Measurements from ENCODE around the gene PASK.
"Not testable (repeated sequence)": the region's sequence is repeated elsewhere in the genome, so short reads cannot be mapped to it uniquely, and the experiment has no call there.

PASK gene

DNA sequence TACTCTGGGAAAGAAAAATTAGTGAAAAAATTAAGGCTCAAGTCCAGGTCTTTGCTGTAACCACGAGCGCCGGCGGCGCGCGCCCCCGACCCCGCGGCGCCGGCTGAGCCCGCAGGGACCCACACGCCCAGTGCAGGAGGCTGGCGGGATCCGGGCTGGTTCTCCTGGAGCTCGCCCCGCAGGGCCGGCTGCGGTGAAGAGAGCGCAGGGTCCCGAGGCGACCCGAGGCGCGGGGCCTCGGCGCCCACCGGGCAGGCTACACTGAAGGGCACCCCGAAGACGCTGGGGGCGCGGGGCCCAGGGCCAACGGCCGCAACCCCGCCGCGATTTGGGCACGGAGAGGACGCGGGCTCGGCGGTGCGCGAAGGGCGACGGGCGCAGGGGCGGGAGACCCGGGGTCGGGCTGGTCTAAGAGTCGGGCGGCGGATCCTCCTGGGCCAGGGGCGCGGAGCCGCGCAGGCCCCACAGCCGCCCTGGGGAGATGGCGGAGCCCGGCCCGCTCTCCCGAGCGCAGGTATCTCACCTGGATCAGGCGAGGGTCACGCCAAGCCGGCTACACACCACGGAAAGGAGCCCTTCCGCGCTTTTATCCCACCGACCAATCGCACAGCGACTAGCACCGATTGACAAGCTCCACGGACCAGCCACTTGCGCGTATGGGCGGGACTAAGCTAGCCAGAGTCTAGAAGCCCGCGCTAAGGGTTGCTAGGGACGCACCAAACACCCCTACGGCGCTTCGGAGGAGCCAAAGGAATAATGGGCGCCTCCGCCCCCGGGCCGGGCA, at the start of gene PASK:
Gene PASK (minus strand): TSS at position 582 of the 784 bp plus-strand sequence. CDS start 6,440 bp downstream, outside the sequence.
- DNase-seq, result peak; percentile 87

GRCh38 chr2:241198381-241199279, 49.4 kb upstream of the PASK start:
- DNase-seq, result no peak

- no peak for DNase-seq
Observed at GRCh38 chr2:241197947-241198346, 48.7 kb upstream of the PASK start.

- DNase-seq, result not testable (repeated sequence)
Observed at GRCh38 chr2:241197246-241197645, 48.0 kb upstream of the PASK start.

DNA sequence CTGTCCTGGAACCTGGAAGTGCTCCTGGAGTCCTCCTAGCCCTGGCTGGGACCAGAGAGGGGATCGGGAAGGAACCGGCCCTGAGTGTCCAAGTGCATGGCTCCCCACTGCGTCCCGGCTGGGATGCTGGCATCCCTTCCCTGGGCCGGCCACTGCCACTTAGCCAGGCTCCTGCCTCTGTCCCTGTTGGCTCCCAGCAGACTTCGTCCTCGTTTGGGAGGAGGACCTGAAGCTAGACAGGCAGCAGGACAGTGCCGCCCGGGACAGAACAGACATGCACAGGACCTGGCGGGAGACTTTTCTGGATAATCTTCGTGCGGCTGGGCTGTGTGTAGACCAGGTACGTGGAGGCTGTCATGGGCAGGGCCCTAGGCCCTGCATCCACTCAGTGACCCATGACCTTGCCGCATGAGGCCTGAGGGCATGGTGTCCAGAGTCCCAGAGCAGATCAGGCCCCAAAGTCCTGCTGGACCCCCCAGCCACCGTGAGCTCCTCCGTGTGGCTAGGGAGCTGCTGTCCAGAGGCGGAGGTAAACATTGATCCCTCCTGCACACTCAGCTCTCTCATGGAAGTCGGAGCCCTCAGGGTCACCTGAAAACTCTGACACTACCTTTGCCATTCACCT, 46.3 kb upstream of the PASK start:
- no peak for DNase-seq

GRCh38 chr2:241194811-241195210, 45.5 kb upstream of the PASK start:
- DNase-seq, result no peak

DNA sequence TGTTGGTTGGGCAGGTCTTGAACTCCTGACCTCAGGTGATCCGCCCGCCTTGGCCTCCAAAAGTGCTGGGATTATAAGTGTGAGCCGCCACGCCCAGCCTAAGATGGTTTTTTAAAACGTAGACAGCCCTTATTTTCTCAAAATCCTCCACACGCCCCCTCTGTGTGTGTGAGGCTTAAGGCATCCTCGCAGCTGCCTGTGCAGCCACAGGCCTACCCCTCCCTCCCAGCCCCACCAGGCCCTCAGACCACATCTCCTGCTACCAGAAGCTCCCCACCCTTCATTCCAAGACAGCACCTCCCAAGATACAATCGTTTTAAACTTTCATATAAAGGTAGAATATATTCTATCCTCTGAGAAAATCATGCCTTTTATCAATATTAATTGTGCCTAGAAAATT, 44.0 kb upstream of the PASK start:
- DNase-seq, result no peak

- no peak for DNase-seq
Observed at GRCh38 chr2:241191081-241191480, 41.8 kb upstream of the PASK start.

GRCh38 chr2:241190291-241190981, 41.2 kb upstream of the PASK start:
- no peak for DNase-seq

DNA sequence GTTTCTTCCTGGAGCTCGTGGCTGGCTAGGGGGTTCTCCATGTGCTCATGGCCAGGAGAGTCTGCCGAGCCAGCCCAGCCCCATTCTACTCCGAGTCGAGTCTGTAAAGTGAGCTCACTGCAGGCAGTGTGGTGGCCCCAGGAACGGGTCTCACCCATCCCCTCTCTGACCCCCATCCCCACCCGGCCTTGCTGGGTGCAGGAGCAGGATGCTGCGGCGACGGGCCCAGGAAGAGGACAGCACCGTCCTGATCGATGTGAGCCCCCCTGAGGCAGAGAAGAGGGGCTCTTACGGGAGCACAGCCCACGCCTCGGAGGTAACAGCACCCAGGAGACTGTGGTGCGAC, 40.6 kb upstream of the PASK start:
- DNase-seq, result no peak

- DNase-seq, result no peak
Observed at GRCh38 chr2:241189093-241189855, 40.0 kb upstream of the PASK start.

- no peak for DNase-seq
Observed at GRCh38 chr2:241188361-241189092, 39.3 kb upstream of the PASK start, which contains the start of gene ANO7. Gene ANO7, plus strand, starts transcription at chr2:241188677. Its CDS starts 1,387 bp downstream, at chr2:241190064.

DNA sequence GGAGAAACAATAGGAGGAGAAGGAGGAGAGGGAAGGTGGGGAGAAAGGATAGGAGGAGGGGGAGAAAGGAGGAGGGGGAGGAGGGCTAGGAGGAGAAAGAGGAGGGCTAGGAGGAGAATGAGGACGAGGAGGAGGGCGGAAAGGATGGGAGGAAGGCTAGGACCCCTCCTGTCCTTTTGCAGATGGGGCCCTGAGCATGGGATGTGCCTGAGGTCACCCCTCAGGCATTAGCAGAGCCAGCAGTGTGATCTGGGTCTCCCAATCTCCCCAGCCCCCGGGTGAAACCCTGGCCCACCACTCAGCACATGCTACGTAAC, 38.6 kb upstream of the PASK start:
- DNase-seq, result no peak

DNA sequence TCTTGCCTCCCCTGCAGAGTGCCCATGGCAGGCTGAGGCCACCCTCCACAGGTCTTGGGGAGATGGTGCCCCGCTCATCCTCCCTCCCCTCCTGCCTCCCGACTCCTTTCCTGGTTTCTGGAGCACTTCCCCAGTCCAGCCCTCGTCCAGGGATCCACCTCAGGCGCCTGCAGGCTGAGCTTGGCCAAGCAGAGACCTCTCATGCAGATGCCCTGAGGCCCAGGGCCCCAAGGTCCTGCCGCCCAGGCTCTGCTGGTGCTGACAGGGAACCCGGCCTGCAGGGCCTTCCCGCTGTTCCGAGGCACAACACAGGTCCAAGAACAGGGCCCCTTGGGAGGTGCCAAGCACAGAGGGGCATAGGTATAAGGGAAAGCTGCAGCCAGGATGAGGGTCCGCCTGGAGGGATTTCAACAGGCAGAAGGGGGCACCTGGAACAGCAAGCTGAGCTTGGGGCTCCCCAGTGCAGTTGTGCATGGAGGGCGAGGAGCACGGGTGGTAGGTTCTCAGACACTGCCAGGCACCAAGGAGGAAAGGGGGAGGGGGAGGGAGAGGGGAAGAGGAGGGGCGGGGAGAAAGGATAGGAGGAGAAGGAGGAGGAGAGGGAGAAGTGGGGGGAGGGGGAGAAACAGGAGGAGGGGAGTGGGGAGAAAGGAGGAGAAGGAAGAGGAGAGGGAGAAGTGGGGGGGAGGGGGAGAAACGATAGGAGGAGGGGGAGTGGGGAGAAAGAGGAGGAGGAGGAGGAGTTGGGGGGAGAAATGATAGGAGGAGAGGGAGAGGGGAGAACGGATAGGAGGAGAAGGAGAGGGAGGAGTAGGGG, 38.0 kb upstream of the PASK start:
- no peak for DNase-seq

- DNase-seq, result no peak
Observed at GRCh38 chr2:241185961-241186360, 36.7 kb upstream of the PASK start.

DNA sequence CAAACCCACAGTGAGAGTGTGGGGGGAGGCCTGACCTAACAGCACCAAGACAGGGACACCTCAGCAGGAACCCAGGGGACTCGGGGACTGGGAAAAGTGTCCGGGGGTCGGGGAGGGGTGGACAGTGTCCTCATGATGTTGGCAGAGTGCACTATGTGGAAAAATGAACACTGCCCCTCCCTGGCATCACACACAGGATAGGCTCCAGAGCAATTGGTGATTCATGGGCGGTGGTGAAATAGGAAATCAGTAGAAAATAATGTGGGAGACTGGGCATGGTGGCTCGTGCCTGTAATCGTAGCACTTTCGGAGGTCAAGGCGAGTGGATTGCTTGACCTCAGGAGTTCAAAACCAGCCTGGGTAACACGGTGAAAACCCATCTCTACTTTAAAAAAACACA, 35.6 kb upstream of the PASK start:
- DNase-seq, result no peak

- DNase-seq, result no peak
Observed at GRCh38 chr2:241183221-241183620, 33.9 kb upstream of the PASK start.

DNA sequence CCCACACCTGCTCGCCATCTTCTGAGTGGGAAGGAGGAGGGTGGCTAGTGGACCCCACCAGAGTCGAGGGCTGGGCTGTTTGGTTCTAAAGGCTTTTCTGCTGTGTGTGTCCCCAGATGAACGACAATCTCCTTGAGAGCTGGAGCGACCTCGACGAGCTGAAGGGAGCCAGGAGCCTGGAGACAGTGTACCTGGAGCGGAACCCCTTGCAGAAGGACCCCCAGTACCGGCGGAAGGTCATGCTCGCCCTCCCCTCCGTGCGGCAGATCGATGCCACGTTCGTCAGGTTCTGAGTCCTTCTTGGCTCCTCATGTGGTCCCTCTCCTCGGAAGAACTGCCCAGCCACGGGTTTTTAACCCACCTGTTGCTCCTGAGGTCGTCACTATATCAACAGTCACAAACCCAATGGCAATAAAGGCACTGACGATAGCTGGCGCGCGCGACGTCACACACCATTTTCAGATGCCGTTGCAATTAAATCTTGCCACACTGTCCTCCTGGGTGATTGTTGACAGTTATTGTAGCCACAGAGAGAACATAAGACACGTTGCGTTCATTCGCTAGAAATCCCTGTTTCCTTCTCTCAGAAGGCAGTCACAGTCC, 33.4 kb upstream of the PASK start:
- DNase-seq, result no peak

GRCh38 chr2:241182126-241182525, 32.9 kb upstream of the PASK start:
- no peak for DNase-seq

DNA sequence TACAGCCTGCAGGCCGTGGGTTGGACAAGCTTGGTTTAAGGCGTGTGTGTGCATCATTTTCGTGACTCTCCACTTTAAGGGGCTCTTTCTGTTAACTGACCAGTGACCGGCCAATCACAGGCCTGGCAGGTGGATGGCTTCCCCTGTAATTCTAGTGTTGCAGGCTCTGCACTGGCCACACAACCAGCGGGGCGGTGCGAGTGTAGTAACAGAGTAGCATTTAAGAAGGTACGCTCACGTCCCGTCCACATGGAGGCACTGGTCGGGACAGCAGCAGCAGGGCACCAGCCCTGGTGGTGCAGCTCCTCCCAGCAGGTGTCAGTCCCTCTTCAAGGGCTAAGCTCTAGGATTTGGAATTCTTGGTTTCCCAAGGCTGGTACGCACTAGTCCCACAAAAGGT, 31.2 kb upstream of the PASK start:
- no peak for DNase-seq

Data from activated CD4-positive, alpha-beta T cell treated with anti-CD3 and anti-CD28 coated beads for 1 hour (primary cell).